ENCODE results near the gene AGBL1.

The AGBL1 gene

GRCh38 chr15:86333819-86334218 is 254.1 kb downstream of the AGBL1 start:
- no peak for DNase-seq

- DNase-seq = no peak
Measured at GRCh38 chr15:86336051-86336788, 256.5 kb downstream of the AGBL1 start.

- DNase-seq = no peak
Measured at GRCh38 chr15:86337071-86337470, 257.4 kb downstream of the AGBL1 start.

- no peak for DNase-seq
Measured at GRCh38 chr15:86347245-86347644, 267.6 kb downstream of the AGBL1 start.

GRCh38 chr15:86349565-86349964 is 269.9 kb downstream of the AGBL1 start:
- DNase-seq = no peak

GRCh38 chr15:86353213-86353612 is 273.5 kb downstream of the AGBL1 start:
- no peak for DNase-seq

- no peak for DNase-seq
Measured at GRCh38 chr15:86355361-86355760, 275.7 kb downstream of the AGBL1 start.

- no peak for DNase-seq
Measured at GRCh38 chr15:86355801-86356200, 276.1 kb downstream of the AGBL1 start.

GRCh38 chr15:86362555-86362954 is 282.9 kb downstream of the AGBL1 start:
- DNase-seq = no peak

- no peak for DNase-seq
Measured at GRCh38 chr15:86373147-86373546, 293.5 kb downstream of the AGBL1 start.

GRCh38 chr15:86375733-86376280 is 296.1 kb downstream of the AGBL1 start:
- DNase-seq = no peak

GRCh38 chr15:86377914-86378313 is 298.2 kb downstream of the AGBL1 start:
- no peak for DNase-seq

GRCh38 chr15:86382341-86382740 is 302.7 kb downstream of the AGBL1 start:
- no peak for DNase-seq

- DNase-seq = no peak
Measured at GRCh38 chr15:86383611-86384010, 303.9 kb downstream of the AGBL1 start.

GRCh38 chr15:86384186-86384585 is 304.5 kb downstream of the AGBL1 start:
- peak; percentile 94 for DNase-seq

- no peak for DNase-seq
Measured at GRCh38 chr15:86392296-86392695, 312.6 kb downstream of the AGBL1 start.

- no peak for DNase-seq
Measured at GRCh38 chr15:86392874-86393273, 313.2 kb downstream of the AGBL1 start.

GRCh38 chr15:86394866-86395265 is 315.2 kb downstream of the AGBL1 start:
- DNase-seq = no peak

GRCh38 chr15:86399041-86399954 is 319.6 kb downstream of the AGBL1 start:
- no peak for DNase-seq

- no peak for DNase-seq
Measured at GRCh38 chr15:86403221-86403620, 323.6 kb downstream of the AGBL1 start.

- DNase-seq = no peak
Measured at GRCh38 chr15:86403914-86404583, 324.4 kb downstream of the AGBL1 start.

GRCh38 chr15:86408261-86408660 is 328.6 kb downstream of the AGBL1 start:
- DNase-seq = peak; percentile 66

- no peak for DNase-seq
Measured at GRCh38 chr15:86411916-86412315, 332.2 kb downstream of the AGBL1 start.
